Liver (tissue), 3 donors: ENCODE results near the gene EXOC6.

Experiments used
- JUND ChIP-seq, 2 donors: IDR thresholded peaks; 2 replicates each; pipeline ENCODE4 v1.6.1; 2016; ENCODE audit warnings: antibody characterized with exemption in 2 of 2
- RAD21 ChIP-seq, 2 donors: IDR thresholded peaks; 2 replicates each; pipeline ENCODE4 v1.6.1; 2016; ENCODE audit warnings: antibody characterized with exemption in 2 of 2, mild to moderate bottlenecking in 2 of 2
- RXRA ChIP-seq, 2 donors: IDR thresholded peaks; 2 replicates each; pipeline ENCODE4 v1.6.1; 2017 to 2018; ENCODE audit warnings: antibody characterized with exemption in 2 of 2, mild to moderate bottlenecking in 1 of 2
- SP1 ChIP-seq: IDR thresholded peaks from 2 replicates; pipeline ENCODE4 v1.6.1; 2018; ENCODE audit warnings: antibody characterized with exemption, mild to moderate bottlenecking
- TF ChIP-seq, protein P1 (sequence below): fragments of 150-350 bp; IDR thresholded peaks from 2 replicates; pipeline ENCODE4 v1.5.1; 2017; ENCODE audit warnings: improper control_type of control experiment, low read depth, low read length; ENCODE audit not compliant: missing input control
- TF ChIP-seq, protein P2 (sequence below): IDR thresholded peaks from 2 replicates; pipeline ENCODE4 v1.6.1; 2016; ENCODE audit warnings: antibody characterized with exemption
- TF ChIP-seq, protein P3 (sequence below): IDR thresholded peaks from 2 replicates; pipeline ENCODE4 v1.6.1; 2016; ENCODE audit warnings: antibody characterized with exemption, mild to moderate bottlenecking
- donor health status: healthy.
- donor health status: healthy.

DNA sequence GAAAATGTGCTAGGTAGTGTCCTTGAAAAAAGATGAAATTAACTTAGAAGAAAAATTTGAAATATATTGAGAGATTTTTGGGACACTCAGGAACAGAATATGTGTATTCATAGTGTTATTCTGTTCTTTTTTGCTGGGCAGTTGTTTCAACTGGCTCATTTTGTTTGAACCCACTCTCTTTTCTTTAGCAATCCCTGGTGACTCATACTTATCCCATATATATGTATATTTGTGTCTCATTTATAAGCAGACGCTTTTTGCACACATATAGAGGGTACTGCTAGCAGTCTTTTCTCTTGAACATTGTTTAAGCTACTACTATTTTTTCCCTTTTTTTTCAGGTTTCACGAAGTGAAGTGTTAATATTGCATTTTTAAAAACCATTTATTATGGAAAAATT, 1.9 kb downstream of the EXOC6 start:
- TF ChIP-seq, protein P1, sequence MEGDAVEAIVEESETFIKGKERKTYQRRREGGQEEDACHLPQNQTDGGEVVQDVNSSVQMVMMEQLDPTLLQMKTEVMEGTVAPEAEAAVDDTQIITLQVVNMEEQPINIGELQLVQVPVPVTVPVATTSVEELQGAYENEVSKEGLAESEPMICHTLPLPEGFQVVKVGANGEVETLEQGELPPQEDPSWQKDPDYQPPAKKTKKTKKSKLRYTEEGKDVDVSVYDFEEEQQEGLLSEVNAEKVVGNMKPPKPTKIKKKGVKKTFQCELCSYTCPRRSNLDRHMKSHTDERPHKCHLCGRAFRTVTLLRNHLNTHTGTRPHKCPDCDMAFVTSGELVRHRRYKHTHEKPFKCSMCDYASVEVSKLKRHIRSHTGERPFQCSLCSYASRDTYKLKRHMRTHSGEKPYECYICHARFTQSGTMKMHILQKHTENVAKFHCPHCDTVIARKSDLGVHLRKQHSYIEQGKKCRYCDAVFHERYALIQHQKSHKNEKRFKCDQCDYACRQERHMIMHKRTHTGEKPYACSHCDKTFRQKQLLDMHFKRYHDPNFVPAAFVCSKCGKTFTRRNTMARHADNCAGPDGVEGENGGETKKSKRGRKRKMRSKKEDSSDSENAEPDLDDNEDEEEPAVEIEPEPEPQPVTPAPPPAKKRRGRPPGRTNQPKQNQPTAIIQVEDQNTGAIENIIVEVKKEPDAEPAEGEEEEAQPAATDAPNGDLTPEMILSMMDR = no peak
- TF ChIP-seq RXRA (IDR thresholded peaks at IDR 0.05) = no peak
- no peak for TF ChIP-seq RAD21 (IDR thresholded peaks at IDR 0.05)
- TF ChIP-seq, protein P2, sequence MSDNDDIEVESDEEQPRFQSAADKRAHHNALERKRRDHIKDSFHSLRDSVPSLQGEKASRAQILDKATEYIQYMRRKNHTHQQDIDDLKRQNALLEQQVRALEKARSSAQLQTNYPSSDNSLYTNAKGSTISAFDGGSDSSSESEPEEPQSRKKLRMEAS = no peak
- TF ChIP-seq SP1 = no peak
- TF ChIP-seq, protein P3, sequence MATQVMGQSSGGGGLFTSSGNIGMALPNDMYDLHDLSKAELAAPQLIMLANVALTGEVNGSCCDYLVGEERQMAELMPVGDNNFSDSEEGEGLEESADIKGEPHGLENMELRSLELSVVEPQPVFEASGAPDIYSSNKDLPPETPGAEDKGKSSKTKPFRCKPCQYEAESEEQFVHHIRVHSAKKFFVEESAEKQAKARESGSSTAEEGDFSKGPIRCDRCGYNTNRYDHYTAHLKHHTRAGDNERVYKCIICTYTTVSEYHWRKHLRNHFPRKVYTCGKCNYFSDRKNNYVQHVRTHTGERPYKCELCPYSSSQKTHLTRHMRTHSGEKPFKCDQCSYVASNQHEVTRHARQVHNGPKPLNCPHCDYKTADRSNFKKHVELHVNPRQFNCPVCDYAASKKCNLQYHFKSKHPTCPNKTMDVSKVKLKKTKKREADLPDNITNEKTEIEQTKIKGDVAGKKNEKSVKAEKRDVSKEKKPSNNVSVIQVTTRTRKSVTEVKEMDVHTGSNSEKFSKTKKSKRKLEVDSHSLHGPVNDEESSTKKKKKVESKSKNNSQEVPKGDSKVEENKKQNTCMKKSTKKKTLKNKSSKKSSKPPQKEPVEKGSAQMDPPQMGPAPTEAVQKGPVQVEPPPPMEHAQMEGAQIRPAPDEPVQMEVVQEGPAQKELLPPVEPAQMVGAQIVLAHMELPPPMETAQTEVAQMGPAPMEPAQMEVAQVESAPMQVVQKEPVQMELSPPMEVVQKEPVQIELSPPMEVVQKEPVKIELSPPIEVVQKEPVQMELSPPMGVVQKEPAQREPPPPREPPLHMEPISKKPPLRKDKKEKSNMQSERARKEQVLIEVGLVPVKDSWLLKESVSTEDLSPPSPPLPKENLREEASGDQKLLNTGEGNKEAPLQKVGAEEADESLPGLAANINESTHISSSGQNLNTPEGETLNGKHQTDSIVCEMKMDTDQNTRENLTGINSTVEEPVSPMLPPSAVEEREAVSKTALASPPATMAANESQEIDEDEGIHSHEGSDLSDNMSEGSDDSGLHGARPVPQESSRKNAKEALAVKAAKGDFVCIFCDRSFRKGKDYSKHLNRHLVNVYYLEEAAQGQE = no peak
- TF ChIP-seq JUND (IDR thresholded peaks at IDR 0.05) = no peak
